GM23338 (cell line): Measurements from ENCODE around the gene SHISA4. TPM values are rescaled to one million over a fixed set of nuclear protein-coding genes. Genes with fewer than 3 reads are reported as not detected.
"Not testable (repeated sequence)": the region's sequence is repeated elsewhere in the genome, so short reads cannot be mapped to it uniquely, and the experiment has no call there.

Experiments
- ATAC-seq: fragments of 200-7000 bp; cut with Tn5 transposase; 3 replicates; pipeline ENCODE4 v1.9.1; 2020
- DNase-seq: peaks from one replicate; pipeline ENCODE4 v3.0.0-alpha.2; 2015; ENCODE audit warnings: low spot score
- H2AFZ ChIP-seq: fragments of 200-600 bp; sonication (generic); 2 replicates; pipeline ENCODE4 v1.8.0; 2016; ENCODE audit warnings: antibody characterized with exemption, mild to moderate bottlenecking, moderate library complexity
- H3F3A ChIP-seq: fragments of 200-600 bp; sonication (generic); replicated peaks from 2 replicates; pipeline ENCODE4 v1.8.0; 2017; ENCODE audit warnings: antibody characterized with exemption, mixed run types, low read depth
- H3K27ac ChIP-seq: fragments of 200-600 bp; sonication (generic); 2 replicates; pipeline ENCODE4 v1.6.1; 2016; ENCODE audit warnings: low read depth
- H3K27me3 ChIP-seq: fragments of 200-600 bp; sonication (generic); 2 replicates; pipeline ENCODE4 v1.8.0; 2016; ENCODE audit warnings: mild to moderate bottlenecking, mixed run types, moderate library complexity; ENCODE audit not compliant: insufficient read depth
- H3K36me3 ChIP-seq: fragments of 200-600 bp; sonication (generic); 2 replicates; pipeline ENCODE4 v1.8.0; 2016; ENCODE audit warnings: mild to moderate bottlenecking; ENCODE audit not compliant: insufficient read depth
- H3K4me1 ChIP-seq: fragments of 200-600 bp; sonication (generic); 2 replicates; pipeline ENCODE4 v1.8.0; 2016; ENCODE audit warnings: mild to moderate bottlenecking, moderate library complexity; ENCODE audit not compliant: insufficient read depth
- H3K4me2 ChIP-seq: fragments of 200-600 bp; sonication (generic); 2 replicates; pipeline ENCODE4 v1.7.1; 2017; ENCODE audit warnings: mixed run types
- H3K4me3 ChIP-seq: fragments of 200-600 bp; sonication (generic); 2 replicates; pipeline ENCODE4 v1.6.1; 2016; ENCODE audit warnings: mixed run types
- H3K79me2 ChIP-seq: fragments of 200-600 bp; sonication (generic); replicated peaks from 2 replicates; pipeline ENCODE4 v1.8.0; 2017; ENCODE audit warnings: mild to moderate bottlenecking; ENCODE audit not compliant: insufficient read depth
- H3K9me2 ChIP-seq: fragments of 200-600 bp; sonication (generic); 2 replicates; pipeline ENCODE4 v1.8.0; 2017; ENCODE audit not compliant: insufficient read depth
- H4K20me1 ChIP-seq: fragments of 200-600 bp; sonication (generic); replicated peaks from 2 replicates; pipeline ENCODE4 v1.8.0; 2017; ENCODE audit warnings: mild to moderate bottlenecking; ENCODE audit not compliant: insufficient read depth
- H3K27ac Mint-ChIP-seq: 2 replicates; pipeline ENCODE4 v1.8.0; 2020; ENCODE audit warnings: inconsistent platforms, mild to moderate bottlenecking, moderate library complexity, mixed read lengths
- H3K27me3 Mint-ChIP-seq: 3 replicates; pipeline ENCODE4 v1.8.0; 2022; ENCODE audit warnings: low read depth, mild to moderate bottlenecking, moderate library complexity, mixed read lengths, inconsistent platforms; ENCODE audit not compliant: insufficient read depth, poor library complexity
- H3K36me3 Mint-ChIP-seq: 3 replicates; pipeline ENCODE4 v1.8.0; 2021; ENCODE audit warnings: low read depth, mild to moderate bottlenecking, inconsistent platforms, moderate library complexity, mixed read lengths
- H3K4me1 Mint-ChIP-seq: 3 replicates; pipeline ENCODE4 v1.8.0; 2020; ENCODE audit warnings: mild to moderate bottlenecking, inconsistent platforms, mixed read lengths
- H3K4me3 Mint-ChIP-seq: 3 replicates; pipeline ENCODE4 v1.8.0; 2021; ENCODE audit warnings: moderate library complexity, mild to moderate bottlenecking, inconsistent platforms, mixed read lengths
- H3K9me3 Mint-ChIP-seq: 3 replicates; pipeline ENCODE4 v1.8.0; 2020; ENCODE audit warnings: moderate library complexity, mild to moderate bottlenecking, inconsistent platforms, mixed read lengths
- CREB1 ChIP-seq: fragments of 250-450 bp; sonication (Bioruptor Pico); IDR thresholded peaks from 2 replicates; pipeline ENCODE4 v1.5.0; 2020; ENCODE audit warnings: low read depth, mild to moderate bottlenecking, moderate library complexity
- CTCF ChIP-seq, 2 experiments: fragments of 200-600 bp in 1 of 2; sonication (generic) in 1 of 2; conservative IDR thresholded peaks; 2 replicates each; pipeline versions ENCODE4 v1.5.1 to v1.6.1; 2016 to 2017; ENCODE audit warnings: antibody characterized with exemption in 2 of 2, low read depth in 2 of 2, mild to moderate bottlenecking in 2 of 2, moderate library complexity in 1 of 2
- EZH2 ChIP-seq: fragments of 200-600 bp; sonication (generic); IDR thresholded peaks from one replicate; pipeline ENCODE4 v1.8.0; 2017; ENCODE audit warnings: antibody characterized with exemption, mild to moderate bottlenecking, low read depth; ENCODE audit not compliant: unreplicated experiment
- EZH2phosphoT487 ChIP-seq: fragments of 200-600 bp; sonication (generic); IDR thresholded peaks from one replicate; pipeline ENCODE4 v1.8.1; 2018; ENCODE audit warnings: antibody characterized with exemption; ENCODE audit not compliant: unreplicated experiment
- JUNB ChIP-seq: IDR thresholded peaks from one replicate; pipeline ENCODE4 v1.6.1; 2016; ENCODE audit warnings: antibody characterized with exemption; ENCODE audit not compliant: unreplicated experiment
- NANOG ChIP-seq: IDR thresholded peaks from 2 replicates; pipeline ENCODE4 v1.6.1; 2016; ENCODE audit warnings: antibody characterized with exemption, borderline replicate concordance
- POLR2AphosphoS5 ChIP-seq: IDR thresholded peaks from 2 replicates; pipeline ENCODE4 v1.6.1; 2016; ENCODE audit warnings: antibody characterized with exemption, low read depth
- STAT1 ChIP-seq: IDR thresholded peaks from one replicate; pipeline ENCODE4 v1.6.1; 2016; ENCODE audit warnings: antibody characterized with exemption; ENCODE audit not compliant: unreplicated experiment
- polyA plus RNA-seq: library from polyadenylated mRNA; unstranded; fragments of >200 nt; fragmentation: Nextera tagmentation; extraction: Ambion mirVana; gene quantifications from 2 replicates; pipeline ENCODE4 v1.2.1, GENCODE V29; 2016
- total RNA-seq: library from RNA; depleted of rRNA; stranded (reverse); fragments of >200 nt; shearing (Covaris generic); gene quantifications from 2 replicates; pipeline ENCODE4 v1.2.3, GENCODE V29; 2014
- TF ChIP-seq, protein P1 (sequence below): fragments of 250-450 bp; sonication (Bioruptor Pico); IDR thresholded peaks from 2 replicates; pipeline ENCODE4 v1.5.0; 2020; ENCODE audit warnings: mild to moderate bottlenecking, moderate library complexity
- TF ChIP-seq, protein P2 (sequence below): IDR thresholded peaks from 2 replicates; pipeline ENCODE4 v1.6.1; 2016; ENCODE audit warnings: antibody characterized with exemption

Gene SHISA4
- total and polyA plus RNA-seq, 2 experiments from 2014 or later: 8.0 to 9.2 TPM

GRCh38 chr1:201900476-201900875, 11.8 kb downstream of the SHISA4 start (continued):
- TF ChIP-seq, protein P1, sequence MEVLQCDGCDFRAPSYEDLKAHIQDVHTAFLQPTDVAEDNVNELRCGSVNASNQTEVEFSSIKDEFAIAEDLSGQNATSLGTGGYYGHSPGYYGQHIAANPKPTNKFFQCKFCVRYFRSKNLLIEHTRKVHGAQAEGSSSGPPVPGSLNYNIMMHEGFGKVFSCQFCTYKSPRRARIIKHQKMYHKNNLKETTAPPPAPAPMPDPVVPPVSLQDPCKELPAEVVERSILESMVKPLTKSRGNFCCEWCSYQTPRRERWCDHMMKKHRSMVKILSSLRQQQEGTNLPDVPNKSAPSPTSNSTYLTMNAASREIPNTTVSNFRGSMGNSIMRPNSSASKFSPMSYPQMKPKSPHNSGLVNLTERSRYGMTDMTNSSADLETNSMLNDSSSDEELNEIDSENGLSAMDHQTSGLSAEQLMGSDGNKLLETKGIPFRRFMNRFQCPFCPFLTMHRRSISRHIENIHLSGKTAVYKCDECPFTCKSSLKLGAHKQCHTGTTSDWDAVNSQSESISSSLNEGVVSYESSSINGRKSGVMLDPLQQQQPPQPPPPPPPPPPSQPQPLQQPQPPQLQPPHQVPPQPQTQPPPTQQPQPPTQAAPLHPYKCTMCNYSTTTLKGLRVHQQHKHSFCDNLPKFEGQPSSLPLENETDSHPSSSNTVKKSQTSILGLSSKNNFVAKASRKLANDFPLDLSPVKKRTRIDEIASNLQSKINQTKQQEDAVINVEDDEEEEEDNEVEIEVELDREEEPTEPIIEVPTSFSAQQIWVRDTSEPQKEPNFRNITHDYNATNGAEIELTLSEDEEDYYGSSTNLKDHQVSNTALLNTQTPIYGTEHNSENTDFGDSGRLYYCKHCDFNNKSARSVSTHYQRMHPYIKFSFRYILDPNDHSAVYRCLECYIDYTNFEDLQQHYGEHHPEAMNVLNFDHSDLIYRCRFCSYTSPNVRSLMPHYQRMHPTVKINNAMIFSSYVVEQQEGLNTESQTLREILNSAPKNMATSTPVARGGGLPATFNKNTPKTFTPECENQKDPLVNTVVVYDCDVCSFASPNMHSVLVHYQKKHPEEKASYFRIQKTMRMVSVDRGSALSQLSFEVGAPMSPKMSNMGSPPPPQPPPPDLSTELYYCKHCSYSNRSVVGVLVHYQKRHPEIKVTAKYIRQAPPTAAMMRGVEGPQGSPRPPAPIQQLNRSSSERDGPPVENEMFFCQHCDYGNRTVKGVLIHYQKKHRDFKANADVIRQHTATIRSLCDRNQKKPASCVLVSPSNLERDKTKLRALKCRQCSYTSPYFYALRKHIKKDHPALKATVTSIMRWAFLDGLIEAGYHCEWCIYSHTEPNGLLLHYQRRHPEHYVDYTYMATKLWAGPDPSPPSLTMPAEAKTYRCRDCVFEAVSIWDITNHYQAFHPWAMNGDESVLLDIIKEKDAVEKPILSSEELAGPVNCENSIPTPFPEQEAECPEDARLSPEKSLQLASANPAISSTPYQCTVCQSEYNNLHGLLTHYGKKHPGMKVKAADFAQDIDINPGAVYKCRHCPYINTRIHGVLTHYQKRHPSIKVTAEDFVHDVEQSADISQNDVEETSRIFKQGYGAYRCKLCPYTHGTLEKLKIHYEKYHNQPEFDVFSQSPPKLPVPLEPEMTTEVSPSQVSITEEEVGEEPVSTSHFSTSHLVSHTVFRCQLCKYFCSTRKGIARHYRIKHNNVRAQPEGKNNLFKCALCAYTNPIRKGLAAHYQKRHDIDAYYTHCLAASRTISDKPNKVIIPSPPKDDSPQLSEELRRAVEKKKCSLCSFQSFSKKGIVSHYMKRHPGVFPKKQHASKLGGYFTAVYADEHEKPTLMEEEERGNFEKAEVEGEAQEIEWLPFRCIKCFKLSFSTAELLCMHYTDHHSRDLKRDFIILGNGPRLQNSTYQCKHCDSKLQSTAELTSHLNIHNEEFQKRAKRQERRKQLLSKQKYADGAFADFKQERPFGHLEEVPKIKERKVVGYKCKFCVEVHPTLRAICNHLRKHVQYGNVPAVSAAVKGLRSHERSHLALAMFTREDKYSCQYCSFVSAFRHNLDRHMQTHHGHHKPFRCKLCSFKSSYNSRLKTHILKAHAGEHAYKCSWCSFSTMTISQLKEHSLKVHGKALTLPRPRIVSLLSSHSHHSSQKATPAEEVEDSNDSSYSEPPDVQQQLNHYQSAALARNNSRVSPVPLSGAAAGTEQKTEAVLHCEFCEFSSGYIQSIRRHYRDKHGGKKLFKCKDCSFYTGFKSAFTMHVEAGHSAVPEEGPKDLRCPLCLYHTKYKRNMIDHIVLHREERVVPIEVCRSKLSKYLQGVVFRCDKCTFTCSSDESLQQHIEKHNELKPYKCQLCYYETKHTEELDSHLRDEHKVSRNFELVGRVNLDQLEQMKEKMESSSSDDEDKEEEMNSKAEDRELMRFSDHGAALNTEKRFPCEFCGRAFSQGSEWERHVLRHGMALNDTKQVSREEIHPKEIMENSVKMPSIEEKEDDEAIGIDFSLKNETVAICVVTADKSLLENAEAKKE (CRISPR knock-in tag): no peak
- TF ChIP-seq CREB1 (CRISPR knock-in tag) (no peak), NANOG (no peak), STAT1 (no peak), EZH2phosphoT487 (no peak), EZH2 (no peak), CTCF (conservative IDR thresholded peaks at IDR 0.05; ENCODE audit: low read depth in 2 of 2) (no peak), POLR2AphosphoS5 (no peak), JUNB (no peak)
- TF ChIP-seq, protein P2, sequence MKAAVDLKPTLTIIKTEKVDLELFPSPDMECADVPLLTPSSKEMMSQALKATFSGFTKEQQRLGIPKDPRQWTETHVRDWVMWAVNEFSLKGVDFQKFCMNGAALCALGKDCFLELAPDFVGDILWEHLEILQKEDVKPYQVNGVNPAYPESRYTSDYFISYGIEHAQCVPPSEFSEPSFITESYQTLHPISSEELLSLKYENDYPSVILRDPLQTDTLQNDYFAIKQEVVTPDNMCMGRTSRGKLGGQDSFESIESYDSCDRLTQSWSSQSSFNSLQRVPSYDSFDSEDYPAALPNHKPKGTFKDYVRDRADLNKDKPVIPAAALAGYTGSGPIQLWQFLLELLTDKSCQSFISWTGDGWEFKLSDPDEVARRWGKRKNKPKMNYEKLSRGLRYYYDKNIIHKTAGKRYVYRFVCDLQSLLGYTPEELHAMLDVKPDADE: no peak

- not testable (repeated sequence) for H3K27ac ChIP-seq, H3K4me2 ChIP-seq, H3K27me3 ChIP-seq, H3K4me3 Mint-ChIP-seq, H3K79me2 ChIP-seq, H3K4me1 ChIP-seq, H3K4me3 ChIP-seq, H3K27ac Mint-ChIP-seq, H3K36me3 ChIP-seq, H3K9me3 Mint-ChIP-seq, H3F3A ChIP-seq, H3K9me2 ChIP-seq, H4K20me1 ChIP-seq, H3K36me3 Mint-ChIP-seq, ATAC-seq, DNase-seq, H2AFZ ChIP-seq
- H3K27me3 Mint-ChIP-seq: peaks cover 13% of the 10 kb centered on the region
- peaks cover 12% of the 10 kb centered on the region for H3K4me1 Mint-ChIP-seq
Observed at GRCh38 chr1:201901036-201901435, 12.3 kb downstream of the SHISA4 start.
